DND-41 (cell line): ENCODE data around the gene SLC66A2.

Experiments used
- CTCF ChIP-seq: IDR thresholded peaks from 2 replicates; pipeline ENCODE4 v1.5.1; 2012; ENCODE audit warnings: borderline replicate concordance, low read length, moderate library complexity, mild to moderate bottlenecking; ENCODE audit not compliant: poor library complexity, severe bottlenecking; ENCODE audit errors: extremely low read depth
- EZH2 ChIP-seq: IDR thresholded peaks from 3 replicates; pipeline ENCODE4 v1.6.1; 2012; ENCODE audit warnings: borderline replicate concordance, low read depth, mild to moderate bottlenecking, moderate library complexity, low read length, inconsistent platforms; ENCODE audit not compliant: severe bottlenecking

GRCh38 chr18:79983253-79983652, 31.8 kb upstream of the SLC66A2 start:
- no peak for TF ChIP-seq CTCF
- TF ChIP-seq EZH2: no peak
